Subcutaneous adipose tissue (tissue), 4 donors: Measurements from ENCODE around the gene PPP2R2C. TPM values are rescaled to one million over a fixed set of nuclear protein-coding genes. Genes with fewer than 3 reads are reported as not detected.

Experiments
- total RNA-seq, 4 donors: library from RNA; depleted of rRNA; stranded (reverse); fragments of >200 nt; gene quantifications; one replicate each; pipeline ENCODE4 v1.1.0, GENCODE V29; 2016
- TF ChIP-seq, protein P1 (sequence below): fragments of 450-650 bp; IDR thresholded peaks from one replicate; pipeline ENCODE4 v1.5.1; 2016; ENCODE audit warnings: low read depth, mild to moderate bottlenecking, control low read depth, antibody characterized with exemption, moderate library complexity

The PPP2R2C gene
- total RNA-seq, 4 donors from 2014 or later, result 0.17 to 2.0 (median 0.49) TPM; not detected in 1

DNA sequence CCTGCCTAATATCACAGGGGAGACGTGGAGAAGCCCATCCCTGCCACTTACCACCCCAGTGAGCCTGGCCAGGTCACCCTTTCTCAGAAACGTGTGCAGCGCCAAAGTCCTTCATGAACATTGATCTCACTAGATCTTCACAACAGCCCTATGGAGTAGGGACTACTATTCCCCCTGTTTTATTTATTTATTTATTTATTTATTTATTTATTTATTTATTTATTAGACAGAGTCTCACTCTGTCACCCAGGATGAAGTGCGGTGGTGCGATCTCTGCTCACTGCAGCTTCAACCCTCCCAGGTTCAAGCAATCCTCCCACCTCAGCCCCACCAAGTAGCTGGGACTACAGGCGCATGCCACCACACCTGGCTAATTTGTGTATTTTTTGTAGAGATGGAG is 61.8 kb downstream of the PPP2R2C start:
- TF ChIP-seq, protein P1, sequence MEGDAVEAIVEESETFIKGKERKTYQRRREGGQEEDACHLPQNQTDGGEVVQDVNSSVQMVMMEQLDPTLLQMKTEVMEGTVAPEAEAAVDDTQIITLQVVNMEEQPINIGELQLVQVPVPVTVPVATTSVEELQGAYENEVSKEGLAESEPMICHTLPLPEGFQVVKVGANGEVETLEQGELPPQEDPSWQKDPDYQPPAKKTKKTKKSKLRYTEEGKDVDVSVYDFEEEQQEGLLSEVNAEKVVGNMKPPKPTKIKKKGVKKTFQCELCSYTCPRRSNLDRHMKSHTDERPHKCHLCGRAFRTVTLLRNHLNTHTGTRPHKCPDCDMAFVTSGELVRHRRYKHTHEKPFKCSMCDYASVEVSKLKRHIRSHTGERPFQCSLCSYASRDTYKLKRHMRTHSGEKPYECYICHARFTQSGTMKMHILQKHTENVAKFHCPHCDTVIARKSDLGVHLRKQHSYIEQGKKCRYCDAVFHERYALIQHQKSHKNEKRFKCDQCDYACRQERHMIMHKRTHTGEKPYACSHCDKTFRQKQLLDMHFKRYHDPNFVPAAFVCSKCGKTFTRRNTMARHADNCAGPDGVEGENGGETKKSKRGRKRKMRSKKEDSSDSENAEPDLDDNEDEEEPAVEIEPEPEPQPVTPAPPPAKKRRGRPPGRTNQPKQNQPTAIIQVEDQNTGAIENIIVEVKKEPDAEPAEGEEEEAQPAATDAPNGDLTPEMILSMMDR, result no peak

DNA sequence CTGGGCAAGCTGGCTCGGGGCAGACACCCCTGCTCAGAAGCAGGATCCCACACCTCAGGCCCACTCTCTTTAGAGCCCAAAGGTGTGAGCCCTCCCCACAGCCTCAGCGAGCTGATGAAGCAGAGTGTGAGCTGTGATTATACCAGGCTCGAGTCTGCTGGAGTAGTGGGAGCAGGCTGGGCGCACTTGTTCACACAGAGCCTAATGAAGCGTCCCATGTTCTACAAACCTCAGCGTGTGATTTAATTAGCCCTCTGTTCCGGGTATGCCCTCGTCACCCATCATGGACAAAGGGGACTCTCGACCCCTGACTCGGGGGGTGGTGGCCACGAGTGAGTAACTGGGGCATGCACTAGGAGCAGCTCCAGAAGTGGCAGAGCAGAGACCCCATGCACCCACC is 62.3 kb downstream of the PPP2R2C start:
- TF ChIP-seq, protein P1, result no peak

DNA sequence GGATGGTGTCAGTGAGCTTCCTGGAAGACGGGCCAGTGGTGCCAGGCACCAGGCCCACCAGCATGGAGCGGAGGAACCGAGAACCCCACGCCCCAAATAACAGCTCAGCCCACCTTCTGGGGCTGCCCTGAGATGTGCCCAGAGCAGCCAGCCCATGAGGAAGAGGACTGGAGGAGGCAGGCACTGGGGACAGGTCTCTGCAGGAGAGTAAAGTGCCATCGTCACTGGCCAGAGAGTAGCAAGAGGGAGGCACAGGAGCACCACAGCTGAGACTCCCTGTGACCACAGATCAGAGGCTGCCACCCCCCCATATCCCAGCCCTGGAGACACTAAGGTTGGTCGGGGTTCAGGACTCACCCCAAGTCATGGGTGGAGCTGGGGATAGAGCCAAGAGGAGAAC is 63.0 kb downstream of the PPP2R2C start:
- TF ChIP-seq, protein P1, result no peak

DNA sequence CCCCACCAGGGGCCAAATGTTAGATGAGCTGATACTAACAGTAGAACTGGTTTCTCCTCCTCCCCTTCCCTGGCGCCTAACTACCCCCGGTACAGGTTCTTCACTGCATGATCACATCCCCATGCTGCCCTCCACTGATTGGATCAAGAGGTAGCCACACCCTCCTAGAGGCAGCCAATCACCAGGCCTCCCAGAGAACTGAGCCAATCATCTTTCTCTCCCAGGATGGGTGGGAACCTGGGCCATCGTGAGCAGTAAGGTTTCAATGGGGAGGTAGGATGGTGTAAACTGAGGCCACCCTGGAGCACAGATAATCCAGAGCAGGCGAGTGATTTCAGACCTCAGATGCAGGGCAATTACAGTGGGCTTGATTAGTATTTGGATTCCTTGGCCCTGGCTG is 64.2 kb downstream of the PPP2R2C start:
- TF ChIP-seq, protein P1, result no peak

DNA sequence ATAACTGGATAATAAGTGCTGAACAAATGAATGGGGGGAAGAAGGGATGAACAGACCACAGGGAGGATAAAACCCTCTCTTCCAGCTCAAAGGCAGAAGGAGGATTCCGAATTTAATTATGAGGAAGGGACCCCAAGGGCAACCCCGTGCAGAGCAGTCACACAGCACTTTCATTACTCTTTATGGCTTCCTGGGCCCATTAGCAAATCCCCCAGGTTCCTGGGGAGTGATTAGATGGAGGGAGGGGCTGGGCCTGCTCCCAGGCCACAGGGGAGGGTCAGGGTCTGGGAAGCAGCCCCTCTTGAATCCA is 67.1 kb downstream of the PPP2R2C start:
- TF ChIP-seq, protein P1, result no peak

DNA sequence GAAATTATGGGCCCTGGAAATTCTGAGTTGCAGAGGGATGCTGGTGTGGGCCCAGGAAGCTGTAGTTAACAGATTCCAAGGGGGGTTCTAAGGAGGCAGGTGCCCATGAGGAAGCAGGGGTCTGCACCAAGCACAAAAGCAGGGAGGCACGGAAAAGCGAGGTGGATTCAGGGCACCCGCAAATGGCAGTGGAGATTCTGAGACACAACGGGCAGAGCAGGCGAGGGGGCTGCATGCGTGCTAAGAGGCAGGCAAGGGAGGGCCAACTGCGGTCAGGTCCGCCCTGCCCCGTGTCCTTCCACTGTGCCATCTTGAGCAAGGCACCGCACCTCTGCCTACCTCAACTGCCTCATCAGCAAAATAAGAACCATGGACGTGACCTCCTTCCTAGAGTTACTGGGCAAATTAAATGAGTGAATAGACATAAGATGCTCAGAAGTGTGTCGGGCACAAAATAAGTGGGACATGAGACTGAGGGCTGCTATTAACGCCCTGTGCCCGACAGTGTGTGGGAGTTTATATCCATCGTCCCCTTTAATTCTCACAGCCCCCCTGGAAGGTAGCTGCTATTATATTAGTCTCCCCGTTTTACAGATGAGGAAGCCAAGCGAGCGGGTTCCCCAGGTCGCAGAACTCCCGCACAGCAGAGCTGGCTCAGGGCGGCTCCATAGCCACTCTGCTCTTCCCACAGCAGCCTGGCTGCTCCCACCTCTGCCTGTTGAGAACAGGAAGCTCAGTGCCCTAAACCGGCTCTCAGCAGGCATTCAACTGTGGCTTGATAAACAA is 67.6 kb downstream of the PPP2R2C start:
- TF ChIP-seq, protein P1, result no peak

DNA sequence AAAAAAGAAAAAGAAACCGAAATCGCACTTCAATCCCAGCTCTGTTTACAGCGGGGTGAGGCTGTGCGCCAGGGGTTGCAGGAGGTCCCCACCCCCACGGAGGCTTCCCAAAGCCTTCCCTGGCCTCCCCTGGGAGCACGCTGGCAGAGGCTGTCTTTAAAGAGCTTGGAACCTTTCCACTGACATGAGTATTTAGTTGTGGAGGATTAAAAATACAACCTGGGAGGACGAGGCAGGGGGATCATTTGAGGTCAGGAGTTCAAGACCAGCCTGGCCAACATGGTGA is 69.1 kb downstream of the PPP2R2C start:
- TF ChIP-seq, protein P1, result no peak
